AG08396 (cell line): ENCODE results near the gene ADIG.
"Not testable (repeated sequence)": the region's sequence is repeated elsewhere in the genome, so short reads cannot be mapped to it uniquely, and the experiment has no call there.

ENCODE experiments used
- DNase-seq: peaks from one replicate; pipeline ENCODE4 v3.0.0; 2012; ENCODE audit warnings: low spot score, mixed read lengths

The ADIG gene

DNA sequence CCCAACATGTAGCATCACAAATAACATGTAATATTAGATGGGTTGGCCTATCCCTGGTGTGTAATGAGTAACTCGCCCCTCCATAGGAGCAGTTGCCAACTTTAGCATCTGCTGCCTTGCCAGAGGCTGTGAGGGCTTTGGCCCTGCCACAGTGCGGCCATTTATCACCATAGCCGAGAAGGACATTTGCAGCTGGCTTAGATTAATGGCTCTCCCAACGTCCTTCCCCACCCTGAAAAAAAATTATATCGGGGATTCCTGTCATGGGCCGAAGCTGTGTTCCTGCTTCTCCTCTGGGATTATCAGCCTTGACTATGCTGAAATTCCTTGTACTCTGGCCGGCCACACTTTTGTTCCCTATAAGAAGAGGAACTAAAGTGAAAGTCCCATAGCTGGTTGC, 7.6 kb upstream of the ADIG start:
- DNase-seq: no peak

DNA sequence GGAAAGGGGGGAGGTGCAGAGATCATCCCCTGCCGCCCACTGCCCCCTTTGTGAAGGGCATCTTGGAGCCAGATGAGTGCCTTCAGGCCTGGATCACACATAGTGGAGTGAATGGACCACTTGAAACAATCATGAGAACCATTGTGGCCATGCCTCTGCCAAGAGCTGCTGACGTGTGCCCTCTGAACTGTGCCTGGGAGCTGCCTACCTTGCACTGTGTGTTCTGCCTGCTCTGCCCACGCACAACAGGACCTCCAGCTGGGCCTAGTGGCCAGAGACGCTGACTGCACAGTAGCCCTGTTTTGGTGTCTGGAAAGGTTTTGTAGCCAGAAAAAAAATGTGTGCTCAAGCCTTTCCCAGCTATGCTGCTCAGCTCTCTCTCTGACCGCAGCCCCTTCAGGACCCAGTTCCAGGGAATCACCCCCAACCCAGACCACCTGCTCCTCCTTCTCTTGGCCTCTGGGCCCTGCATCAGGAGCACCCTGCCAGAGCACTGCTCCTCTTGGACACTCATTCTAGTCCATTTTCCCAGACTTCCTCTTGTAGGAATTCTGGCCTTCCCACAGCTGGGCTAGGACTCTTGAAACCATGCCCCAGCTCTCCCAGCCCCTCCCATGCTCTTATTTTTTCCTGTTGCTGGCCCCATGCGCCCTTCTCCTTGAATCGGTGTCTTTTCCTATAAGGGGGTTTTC, 1.6 kb upstream of the ADIG start:
- no peak for DNase-seq

DNA sequence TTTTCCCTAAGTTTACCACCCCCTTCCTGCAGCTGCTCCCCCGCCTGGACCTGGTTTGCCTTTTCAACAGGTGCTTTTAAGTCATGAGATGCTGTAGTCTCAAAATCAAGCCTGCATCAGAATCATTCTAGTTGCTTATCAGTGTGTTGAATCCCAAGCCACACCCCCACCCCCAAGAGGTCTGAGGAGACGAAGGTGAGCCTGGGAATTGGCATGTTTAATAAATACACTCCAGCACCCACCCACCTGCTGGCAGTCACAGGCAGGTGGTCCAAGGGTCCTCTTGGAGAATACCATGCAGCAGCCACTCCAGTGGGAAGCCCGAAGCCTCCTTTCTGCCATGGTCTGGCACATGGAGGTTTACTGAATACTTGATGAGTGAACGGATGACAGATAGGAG, 1.1 kb upstream of the ADIG start:
- DNase-seq: no peak

DNA sequence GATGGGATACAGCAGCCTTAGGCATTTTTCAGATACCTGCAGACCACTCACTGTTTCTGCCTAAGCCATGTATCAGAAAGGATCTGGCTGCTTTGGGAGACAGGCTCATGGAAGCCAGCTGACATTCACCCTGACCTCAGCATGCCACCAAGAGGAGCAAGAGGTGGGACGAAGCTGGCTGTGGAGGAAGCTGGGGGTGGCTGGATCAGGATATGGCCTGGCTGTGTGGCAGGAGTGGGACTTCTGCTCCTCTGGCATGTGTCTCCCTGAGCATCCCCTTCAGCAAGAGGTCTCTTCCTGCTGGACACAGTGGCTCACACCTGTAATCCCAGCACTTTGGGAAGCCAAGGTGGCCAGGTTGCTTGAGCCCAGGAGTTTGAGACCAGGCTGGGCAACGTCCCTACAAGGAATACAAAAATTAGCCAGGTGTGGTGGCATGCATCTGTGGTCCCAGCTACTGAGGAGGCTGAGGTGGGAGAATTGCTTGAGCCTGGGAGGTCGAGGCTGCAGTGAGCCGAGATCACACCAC, 897 bp downstream of the ADIG start:
- DNase-seq: no peak

DNA sequence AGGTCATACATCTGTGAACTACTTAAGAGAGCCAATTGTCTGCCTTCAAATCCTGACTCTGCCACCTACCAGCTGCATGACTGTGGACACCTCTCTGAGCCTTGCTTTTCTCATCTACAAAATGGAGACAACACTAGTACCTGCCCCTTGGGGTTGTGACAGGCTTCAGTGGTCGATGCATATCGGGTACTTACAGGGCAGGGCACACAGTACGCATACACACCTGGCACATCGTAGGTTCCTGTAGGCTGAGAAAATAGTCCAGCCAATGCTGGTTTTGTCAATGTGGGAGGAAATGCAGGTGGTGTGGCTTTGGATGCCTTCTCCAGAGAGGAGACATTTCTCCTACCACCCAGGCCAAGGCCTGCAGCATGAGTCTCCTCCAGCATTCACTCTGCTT, 2.3 kb downstream of the ADIG start:
- no peak for DNase-seq

DNA sequence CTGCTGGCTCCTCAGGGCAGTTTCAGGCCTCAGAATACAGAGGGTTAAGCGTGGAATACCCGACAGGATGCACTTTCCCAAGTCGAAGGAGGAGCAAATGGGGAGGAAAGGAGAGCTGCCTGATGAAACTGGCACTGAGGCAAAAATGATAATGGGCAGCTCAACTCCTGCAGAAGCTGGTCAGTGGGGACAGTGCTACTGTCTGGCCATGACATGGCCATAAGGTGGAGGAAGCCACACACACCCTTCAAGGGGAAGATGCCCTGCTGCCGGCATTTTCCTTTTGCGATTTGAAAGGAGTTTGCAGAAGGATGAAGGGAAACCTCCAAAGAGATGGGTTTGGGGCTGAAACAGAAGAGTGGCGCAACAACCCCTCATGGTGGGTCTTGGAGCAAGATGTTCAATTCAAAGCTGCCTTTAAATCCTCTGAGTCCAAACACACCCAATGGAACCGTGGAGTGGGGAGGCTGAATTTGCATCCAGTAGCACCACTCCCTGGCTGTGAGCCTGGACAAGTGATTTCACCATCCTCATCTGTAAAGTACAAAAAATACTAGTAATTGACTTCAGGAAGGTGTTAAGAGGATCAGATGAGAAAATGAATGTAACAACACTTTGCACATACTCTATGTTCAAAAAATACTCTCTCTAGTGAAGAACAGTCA, 3.2 kb downstream of the ADIG start:
- DNase-seq: no peak

DNA sequence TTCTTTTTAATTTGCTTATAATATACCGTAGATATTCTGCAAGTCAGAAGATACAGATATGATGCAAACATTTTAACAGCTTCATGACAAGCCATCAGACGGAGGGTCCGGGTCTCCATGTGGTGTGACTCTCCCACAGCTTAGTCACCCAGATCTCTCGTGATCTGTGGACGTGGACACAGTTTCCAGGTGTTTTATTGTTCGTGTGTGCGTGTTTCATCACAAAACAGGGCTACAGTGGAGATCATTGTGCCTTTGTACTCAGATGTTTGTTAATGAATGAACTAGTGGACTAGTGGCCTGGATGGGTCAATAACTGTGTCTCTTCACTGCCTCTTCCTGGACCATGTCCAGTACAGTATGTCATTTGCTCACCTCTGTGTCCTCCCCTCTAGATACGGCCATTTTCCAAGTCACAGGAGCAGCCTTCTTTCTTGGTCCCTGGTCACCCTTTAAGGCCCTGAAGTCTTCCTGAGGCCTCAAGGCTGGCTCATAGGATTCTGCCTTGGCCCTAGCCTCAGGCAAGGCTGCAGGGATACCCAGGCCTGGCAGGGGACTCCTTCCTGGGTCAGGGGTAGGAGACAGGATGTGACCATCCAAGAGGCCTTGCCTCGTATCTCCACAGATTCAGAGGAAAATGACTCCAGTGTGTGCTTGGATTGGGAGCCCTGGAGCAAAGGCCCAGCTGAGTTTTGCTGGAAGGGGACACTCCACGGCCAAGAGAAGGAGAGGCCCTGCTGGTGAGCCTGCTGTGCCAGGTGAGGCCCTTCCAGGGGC, 4.6 kb downstream of the ADIG start:
- DNase-seq: no peak

DNA sequence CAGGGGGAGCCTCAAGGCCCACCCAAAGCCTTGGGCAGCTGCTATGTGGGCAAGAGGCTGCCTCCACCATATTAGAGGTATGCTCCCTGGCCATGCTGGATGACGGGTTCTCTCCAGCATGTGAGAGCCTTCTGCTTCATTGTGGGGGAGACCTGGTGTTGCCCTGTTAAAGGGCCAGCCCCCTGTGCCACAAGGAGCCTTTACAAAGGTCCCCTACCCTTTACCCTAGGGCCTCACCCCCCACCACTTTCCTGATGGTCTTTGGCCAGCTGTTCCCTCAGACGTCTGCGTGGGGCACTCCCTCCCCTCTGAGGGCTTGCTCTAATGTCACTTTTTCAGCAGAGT, 5.2 kb downstream of the ADIG start:
- DNase-seq: no peak

DNA sequence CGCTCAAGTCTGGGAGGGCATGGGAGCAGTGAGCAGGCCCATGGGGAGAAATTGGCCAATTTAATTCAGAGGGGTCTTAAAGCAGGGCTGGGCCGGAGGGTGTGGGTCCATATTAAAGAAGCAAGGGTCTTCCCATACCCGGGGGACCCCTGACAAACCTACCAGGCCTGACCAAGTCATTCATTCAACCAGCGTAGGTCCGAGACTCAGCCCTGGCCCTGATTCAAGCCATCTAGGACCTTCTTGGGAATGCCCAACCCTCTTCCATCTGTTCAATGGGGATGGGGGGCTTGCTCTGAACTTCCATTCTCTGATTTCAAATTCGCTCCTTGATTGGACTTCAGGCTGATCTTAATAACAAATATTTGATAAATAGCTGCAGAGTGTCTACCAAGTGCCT, 7.3 kb downstream of the ADIG start:
- no peak for DNase-seq

DNA sequence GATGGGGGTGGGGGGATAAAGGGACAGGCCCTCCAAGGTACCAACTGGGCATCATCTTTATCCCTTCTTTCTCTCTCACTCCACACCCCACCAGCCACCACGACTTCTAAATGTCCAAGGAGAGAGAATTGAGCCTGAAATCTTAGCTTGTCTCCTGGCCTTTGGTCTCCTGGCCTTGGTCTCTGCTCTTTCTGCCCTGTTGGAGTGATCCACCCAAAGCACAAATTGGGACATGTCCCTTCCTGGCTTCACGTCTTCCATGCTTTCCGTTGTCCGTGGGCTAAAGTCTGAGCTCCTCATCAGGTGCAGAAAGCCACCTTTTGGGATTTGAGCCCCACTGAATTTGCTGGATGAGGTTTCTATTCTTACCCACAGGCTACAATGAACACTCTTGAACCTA, 8.4 kb downstream of the ADIG start:
- peak; percentile 0 for DNase-seq

DNA sequence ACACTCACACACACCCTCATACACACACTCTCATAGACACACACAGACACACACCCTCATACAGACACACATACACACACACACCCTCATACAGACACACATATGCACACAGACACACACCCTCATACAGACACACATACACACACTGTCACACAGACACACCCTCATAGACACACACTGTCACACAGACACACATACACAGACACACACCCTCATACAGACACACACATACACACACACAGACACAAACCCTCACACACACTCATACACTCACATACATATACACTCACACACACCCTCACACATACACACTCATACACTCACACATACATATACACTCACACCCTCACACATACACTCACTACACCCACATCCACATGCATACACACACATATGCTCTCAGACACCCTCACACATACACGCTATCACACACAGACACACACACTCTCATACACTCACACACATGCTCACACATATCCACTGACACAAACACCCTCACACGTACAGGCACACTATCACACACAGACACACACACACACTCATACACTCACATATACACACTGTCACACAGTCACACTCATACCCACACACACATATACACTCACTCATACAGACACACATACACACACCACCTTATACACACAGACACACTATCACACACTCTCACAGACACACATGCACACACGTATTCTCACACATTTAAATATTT, 9.1 kb downstream of the ADIG start:
- no peak for DNase-seq

DNA sequence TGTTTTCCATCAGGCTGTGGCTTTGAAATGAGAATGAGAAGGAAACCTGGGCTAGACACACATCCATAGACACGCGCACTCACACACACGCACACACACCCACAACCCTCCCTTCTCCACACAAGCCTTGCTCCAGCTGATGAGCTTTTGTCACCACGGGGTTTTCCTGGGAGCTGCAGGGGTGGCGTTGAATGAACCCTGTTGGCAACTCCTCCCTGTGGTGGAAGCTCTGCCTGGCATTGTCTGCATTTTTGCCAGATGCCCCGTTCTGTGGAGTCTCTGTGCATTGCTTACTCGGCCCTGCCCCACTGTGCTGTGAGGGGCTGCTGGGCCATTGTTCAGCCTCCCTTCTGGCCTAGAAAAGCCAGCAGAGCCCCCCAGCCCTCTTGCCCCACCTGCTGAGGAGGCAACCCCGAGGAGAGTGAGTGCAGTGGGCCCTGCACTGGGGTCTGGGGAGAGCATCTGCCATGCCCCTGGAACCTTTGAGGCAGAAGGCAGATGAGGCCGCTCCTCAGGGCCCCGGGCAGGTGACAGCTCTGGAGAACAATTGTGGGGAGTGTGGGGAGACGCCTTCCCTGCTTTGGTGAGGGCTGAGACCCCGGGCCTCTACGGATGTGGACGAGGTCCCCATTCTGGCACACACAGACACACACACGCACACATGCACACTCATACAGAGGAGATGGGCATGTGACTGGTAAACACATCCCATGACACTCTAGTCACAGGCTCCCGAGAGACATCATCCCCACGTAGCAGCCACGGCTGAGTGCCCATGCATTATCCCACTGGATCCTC, 9.9 kb downstream of the ADIG start:
- DNase-seq: no peak

DNA sequence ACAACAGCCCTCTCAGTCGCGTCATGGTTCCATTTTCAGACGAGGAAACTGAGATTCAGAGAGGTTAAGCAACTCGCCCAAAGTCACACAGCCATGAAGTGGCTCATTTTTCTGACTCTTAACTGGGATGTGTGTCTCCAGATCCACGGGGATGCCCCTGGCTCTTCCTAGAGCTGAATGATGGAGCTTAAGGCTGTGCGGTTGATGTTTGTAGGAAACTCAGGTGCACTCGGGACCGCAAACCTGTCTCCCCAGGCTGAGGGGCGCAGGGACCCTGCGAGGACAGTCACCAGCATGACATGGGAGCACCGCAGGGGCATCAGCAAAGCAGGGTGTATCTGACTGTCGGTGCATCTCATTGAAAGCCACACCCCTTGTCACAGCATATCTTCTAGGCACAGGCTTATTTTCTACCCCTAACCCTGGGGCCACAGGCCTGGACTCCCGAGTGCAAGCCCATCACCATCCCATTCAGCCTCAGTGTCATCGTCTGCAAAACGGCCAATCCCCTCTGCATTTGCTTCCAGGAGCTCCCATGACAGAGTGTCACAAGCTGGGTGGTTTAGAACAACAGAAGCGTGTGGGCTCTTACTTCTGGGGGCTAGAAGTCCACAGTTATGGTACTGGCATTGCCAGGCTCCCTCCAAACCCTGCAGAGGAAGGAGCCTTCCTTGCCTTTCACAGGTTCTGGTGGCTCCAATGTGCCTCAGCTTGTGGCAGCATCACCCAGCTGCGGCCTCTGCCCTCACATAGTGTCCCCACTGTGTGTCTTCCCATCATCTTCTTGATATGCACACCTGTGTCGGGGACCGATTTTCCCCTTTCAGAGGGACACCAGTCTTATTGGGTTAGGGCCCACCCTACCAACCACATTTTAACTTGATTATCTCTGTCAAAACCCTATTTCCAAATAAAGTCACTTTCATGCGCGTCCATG, 10.7 kb downstream of the ADIG start:
- DNase-seq: no peak

DNA sequence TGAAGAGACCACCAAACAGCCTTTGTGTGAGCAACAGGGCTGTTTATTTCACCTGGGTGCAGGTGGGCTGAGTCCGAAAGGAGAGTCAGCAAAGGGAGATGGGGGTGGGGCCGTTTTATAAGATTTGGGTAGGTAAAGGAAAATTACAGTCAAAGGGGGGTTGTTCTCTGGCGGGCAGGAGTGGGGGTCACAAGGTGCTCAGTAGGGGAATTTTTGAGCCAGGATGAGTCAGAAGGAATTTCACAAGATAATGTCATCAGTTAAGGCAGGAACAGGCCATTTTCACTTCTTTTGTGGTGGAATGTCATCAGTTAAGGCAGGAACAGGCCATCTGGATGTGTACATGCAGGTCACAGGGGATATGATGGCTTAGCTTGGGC, 11.4 kb downstream of the ADIG start:
- DNase-seq: not testable (repeated sequence)

DNA sequence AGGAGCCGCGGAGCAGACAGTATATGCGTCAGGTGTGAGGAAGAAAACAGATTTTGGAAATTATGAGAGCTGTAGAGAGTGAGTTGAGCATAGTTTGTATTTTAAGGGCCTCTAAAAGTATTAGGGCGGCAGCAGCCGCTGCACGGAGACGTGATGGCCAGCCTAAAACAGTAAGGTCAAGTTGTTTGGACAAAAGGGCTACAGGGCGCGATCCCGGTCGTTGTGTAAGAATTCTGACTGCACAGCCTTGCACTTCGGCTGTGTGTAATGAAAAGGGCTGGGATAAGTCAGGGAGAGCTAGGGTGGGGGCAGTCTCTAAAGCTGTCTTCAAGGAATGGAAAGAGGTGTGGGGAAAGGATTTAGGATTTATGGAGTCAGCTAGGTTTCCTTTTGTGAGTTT, 13.3 kb downstream of the ADIG start:
- not testable (repeated sequence) for DNase-seq

DNA sequence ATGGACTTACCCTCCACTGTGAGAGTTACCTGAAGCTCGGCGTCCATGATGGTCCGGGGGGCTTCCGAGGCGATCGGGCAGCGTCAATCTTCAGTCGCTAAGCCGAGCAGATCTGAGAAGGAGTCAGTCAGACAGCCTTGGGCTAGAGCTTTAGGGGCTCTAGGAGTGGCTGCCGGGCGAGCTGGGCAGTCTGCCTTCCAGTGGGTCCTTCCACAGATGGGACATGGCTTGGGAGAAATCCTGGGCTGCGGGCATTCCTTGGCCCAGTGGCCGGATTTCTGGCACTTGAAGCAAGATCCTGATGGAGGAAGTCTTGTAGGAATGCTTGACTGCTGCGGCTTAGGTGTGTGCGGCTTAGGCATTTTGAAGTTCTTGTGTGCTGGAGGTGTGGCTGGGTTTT, 14.9 kb downstream of the ADIG start:
- not testable (repeated sequence) for DNase-seq

DNA sequence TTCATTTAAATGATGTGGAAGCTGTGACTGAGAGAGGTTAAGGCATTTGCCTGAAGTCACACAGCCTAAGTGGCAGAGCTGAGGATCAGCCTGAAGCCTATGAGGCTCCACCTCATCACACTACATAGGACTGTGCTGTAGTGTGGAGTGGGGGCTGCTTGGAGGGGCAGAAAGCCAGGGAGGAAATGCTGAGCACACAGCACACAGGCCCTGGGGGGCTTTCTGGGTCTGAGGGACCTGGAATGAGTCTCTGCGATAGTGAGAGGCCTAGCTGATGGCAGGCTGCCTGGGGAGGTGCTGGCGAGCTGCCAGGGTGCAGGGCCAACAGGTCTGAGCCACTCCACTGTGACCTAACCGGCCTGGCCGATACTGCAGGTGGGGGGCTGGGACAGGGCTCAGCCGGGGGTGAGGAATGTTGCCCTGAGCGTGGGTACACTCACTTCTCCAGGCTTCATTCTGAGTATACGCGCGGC, 18.4 kb downstream of the ADIG start:
- DNase-seq: no peak

DNA sequence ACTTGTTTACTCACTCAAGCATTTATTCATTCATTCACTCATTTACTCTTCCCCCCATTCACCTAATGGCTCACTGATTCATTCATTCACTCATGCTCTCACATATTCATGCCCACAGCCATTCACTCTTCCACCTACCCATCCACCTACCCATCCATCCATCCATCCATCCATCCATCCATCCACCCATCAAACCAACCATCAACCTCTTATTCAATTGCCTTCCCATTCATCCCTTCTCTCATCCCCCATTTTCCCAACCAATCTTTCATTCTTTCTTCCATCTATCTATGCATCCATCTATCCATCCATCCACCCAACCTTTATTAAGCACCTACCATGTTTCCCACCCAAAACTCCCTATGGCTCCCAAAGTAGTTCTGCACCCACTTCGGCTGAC, 19.1 kb downstream of the ADIG start:
- DNase-seq: no peak

DNA sequence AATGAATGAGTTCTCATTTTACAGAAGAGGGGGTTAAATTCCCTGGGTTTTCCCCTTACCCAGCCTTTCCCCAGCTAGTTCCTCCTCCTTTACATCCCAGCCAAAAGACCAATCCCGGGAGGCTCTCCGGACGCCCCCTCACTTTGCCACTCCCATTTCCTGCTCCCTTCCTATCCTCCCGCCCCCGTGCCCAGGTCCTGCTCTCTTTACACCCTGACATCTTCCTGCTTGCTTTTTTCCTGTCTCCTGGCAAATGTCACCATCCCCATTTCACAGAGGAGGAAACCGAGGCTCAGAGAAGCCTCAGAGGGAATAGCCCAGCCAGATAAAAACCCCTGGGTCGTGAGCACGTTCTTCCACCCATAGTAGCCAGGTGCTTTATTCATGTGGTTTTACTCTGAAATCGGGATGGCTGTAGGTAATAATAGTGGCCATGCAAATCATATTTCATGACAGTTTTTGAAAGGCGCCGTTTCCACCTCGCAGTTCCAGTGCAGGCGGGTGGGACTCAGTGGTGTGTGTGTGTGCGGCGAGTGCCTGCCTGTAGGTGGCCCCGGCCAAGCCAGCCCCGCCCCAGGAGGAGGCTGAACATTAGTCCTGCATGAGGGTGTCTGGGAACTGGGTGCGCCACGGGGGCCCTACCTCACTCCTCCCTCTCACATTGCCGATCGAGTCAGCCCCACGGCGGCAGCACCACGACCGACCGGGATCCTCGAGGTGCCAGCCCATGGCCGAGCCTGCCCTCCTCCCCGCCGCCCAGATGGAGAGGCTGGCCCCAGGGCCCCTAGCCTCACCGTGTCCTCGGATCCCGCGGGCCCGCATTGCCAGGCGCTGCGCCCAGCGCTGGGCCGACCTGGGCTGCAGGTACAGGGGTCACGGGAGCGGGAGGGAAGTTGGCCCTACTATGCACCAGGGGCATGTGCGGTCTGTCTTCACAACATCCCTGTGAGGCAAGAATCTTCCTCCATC, 20.5 kb downstream of the ADIG start, which contains the start of gene ARHGAP40:
Gene ARHGAP40, plus strand, starts transcription at position 594 of the 969 bp plus-strand sequence.
- peak; percentile 39 for DNase-seq
